ENCODE measurements around the gene ATF6B. TPM values are rescaled to one million over a fixed set of nuclear protein-coding genes. Genes with fewer than 3 reads are reported as not detected.
A peak's percentile ranks its signal among the peaks of the same experiment; 100 is the strongest.

Gene ATF6B
- total and polyA plus RNA-seq, 2 of the 8 experiments (the other 6 are each of a cell fraction or from before 2014, with no cell fraction given) = 38.1 to 42.2 TPM

GRCh38 chr6:32177183-32177787 lies 49.2 kb upstream of the ATF6B start (continued):
- no peak for TF ChIP-seq HDAC2 (IDR thresholded peaks at IDR 0.05; ENCODE audit: borderline replicate concordance in 1 of 2, low read depth in 2 of 2, low read length in 2 of 2)
- no peak; the same call in 1 of the 2 replicates for TF ChIP-seq MAFK (IDR thresholded peaks at IDR 0.05; ENCODE audit: low read depth, low read length)
- no peak for TF ChIP-seq SIX5 (IDR thresholded peaks at IDR 0.05; ENCODE audit: low read depth, low read length)
- TF ChIP-seq CHD2 (IDR thresholded peaks at IDR 0.05; ENCODE audit: low read length) = no peak
- TF ChIP-seq SP1 (IDR thresholded peaks at IDR 0.05; ENCODE audit: low read depth, low read length) = no peak
- peak; percentile 29 for TF ChIP-seq TAF7 (optimal IDR thresholded peaks at IDR 0.05; ENCODE audit: borderline replicate concordance, low read depth, low read length)
- no peak for TF ChIP-seq RXRA (IDR thresholded peaks at IDR 0.05; ENCODE audit: insufficient read depth, low read depth, low read length)
- 0 out of 2 replicates have a peak, but pooled peaks have one; percentile 23 for TF ChIP-seq ATF2 (IDR thresholded peaks at IDR 0.05; ENCODE audit: low read length)
- peak; percentile 66 for TF ChIP-seq TBP (IDR thresholded peaks at IDR 0.05; ENCODE audit: low read depth, low read length)
- TF ChIP-seq POLR2A (IDR thresholded peaks at IDR 0.05; ENCODE audit: control extremely low read depth in 1 of 2, low read depth in 2 of 2, low read length in 2 of 2) = peak; percentile 66 to 68
- TF ChIP-seq POLR2AphosphoS5 (IDR thresholded peaks at IDR 0.05; ENCODE audit: low read depth, low read length) = no peak
- peak; percentile 48; the same call in 1 of the 2 replicates for TF ChIP-seq PHF8 (conservative IDR thresholded peaks at IDR 0.05; ENCODE audit: low read depth, low read length)
- TF ChIP-seq ZNF274 (IDR thresholded peaks at IDR 0.05; ENCODE audit: borderline replicate concordance, extremely low read depth, low read length) = no peak
- peak; percentile 56 for TF ChIP-seq TAF1 (IDR thresholded peaks at IDR 0.05; ENCODE audit: low read depth, low read length)
- TF ChIP-seq BACH1 (IDR thresholded peaks at IDR 0.05; ENCODE audit: low read length) = no peak
- TF ChIP-seq ATF3 (IDR thresholded peaks at IDR 0.05; ENCODE audit: insufficient read depth, low read depth, low read length) = no peak

Measured in H1 (cell line).